WTC11 (cell line): ENCODE measurements around the gene GNGT2.

ENCODE experiments used
- CREB1 ChIP-seq: sonication (generic); formaldehyde crosslinking; IDR thresholded peaks from 2 replicates; pipeline ENCODE4 v1.8.0; 2023; ENCODE audit warnings: mild to moderate bottlenecking, missing genetic modification reagents
- CREM ChIP-seq: sonication (generic); formaldehyde crosslinking; IDR thresholded peaks from 2 replicates; pipeline ENCODE4 v1.8.1; 2022; ENCODE audit warnings: mild to moderate bottlenecking, missing genetic modification reagents, moderate library complexity
- E2F1 ChIP-seq: sonication (generic); formaldehyde crosslinking; IDR thresholded peaks from 2 replicates; pipeline ENCODE4 v1.8.0; 2022; ENCODE audit warnings: mild to moderate bottlenecking, missing genetic modification reagents
- KAT7 ChIP-seq: sonication (generic); formaldehyde crosslinking; IDR thresholded peaks from 2 replicates; pipeline ENCODE4 v1.8.1; 2023; ENCODE audit warnings: missing genetic modification reagents, mild to moderate bottlenecking, borderline replicate concordance
- MAX ChIP-seq: sonication (generic); formaldehyde crosslinking; IDR thresholded peaks from 2 replicates; pipeline ENCODE4 v1.8.0; 2022; ENCODE audit warnings: mild to moderate bottlenecking, missing genetic modification reagents
- PREB ChIP-seq: sonication (generic); formaldehyde crosslinking; IDR thresholded peaks from 2 replicates; pipeline ENCODE4 v1.8.1; 2022; ENCODE audit warnings: mild to moderate bottlenecking, missing genetic modification reagents, moderate library complexity, borderline replicate concordance
- SMAD4 ChIP-seq: sonication (generic); formaldehyde crosslinking; IDR thresholded peaks from 2 replicates; pipeline ENCODE4 v1.8.0; 2022; ENCODE audit warnings: mild to moderate bottlenecking, missing genetic modification reagents
- TEAD4 ChIP-seq: sonication (generic); formaldehyde crosslinking; IDR thresholded peaks from 2 replicates; pipeline ENCODE4 v1.8.0; 2022; ENCODE audit warnings: mild to moderate bottlenecking, missing genetic modification reagents
- TF ChIP-seq, protein P1 (sequence below): fragments of 200-600 bp; IDR thresholded peaks from 2 replicates; pipeline ENCODE4 v1.8.0; 2022; ENCODE audit warnings: antibody characterized with exemption
- TF ChIP-seq, protein P2 (sequence below): fragments of 250-450 bp; sonication (Bioruptor Pico); IDR thresholded peaks from 2 replicates; pipeline ENCODE4 v1.9.0; 2021; ENCODE audit warnings: mild to moderate bottlenecking, borderline replicate concordance

- TF ChIP-seq CREB1 (CRISPR knock-in tag) (no peak), E2F1 (CRISPR knock-in tag) (no peak), CREM (CRISPR knock-in tag) (no peak), SMAD4 (CRISPR knock-in tag) (no peak), KAT7 (no peak), PREB (CRISPR knock-in tag) (no peak), TEAD4 (CRISPR knock-in tag) (no peak), MAX (CRISPR knock-in tag) (no peak)
- TF ChIP-seq, protein P1, sequence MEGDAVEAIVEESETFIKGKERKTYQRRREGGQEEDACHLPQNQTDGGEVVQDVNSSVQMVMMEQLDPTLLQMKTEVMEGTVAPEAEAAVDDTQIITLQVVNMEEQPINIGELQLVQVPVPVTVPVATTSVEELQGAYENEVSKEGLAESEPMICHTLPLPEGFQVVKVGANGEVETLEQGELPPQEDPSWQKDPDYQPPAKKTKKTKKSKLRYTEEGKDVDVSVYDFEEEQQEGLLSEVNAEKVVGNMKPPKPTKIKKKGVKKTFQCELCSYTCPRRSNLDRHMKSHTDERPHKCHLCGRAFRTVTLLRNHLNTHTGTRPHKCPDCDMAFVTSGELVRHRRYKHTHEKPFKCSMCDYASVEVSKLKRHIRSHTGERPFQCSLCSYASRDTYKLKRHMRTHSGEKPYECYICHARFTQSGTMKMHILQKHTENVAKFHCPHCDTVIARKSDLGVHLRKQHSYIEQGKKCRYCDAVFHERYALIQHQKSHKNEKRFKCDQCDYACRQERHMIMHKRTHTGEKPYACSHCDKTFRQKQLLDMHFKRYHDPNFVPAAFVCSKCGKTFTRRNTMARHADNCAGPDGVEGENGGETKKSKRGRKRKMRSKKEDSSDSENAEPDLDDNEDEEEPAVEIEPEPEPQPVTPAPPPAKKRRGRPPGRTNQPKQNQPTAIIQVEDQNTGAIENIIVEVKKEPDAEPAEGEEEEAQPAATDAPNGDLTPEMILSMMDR: peak; percentile 70
- TF ChIP-seq, protein P2, sequence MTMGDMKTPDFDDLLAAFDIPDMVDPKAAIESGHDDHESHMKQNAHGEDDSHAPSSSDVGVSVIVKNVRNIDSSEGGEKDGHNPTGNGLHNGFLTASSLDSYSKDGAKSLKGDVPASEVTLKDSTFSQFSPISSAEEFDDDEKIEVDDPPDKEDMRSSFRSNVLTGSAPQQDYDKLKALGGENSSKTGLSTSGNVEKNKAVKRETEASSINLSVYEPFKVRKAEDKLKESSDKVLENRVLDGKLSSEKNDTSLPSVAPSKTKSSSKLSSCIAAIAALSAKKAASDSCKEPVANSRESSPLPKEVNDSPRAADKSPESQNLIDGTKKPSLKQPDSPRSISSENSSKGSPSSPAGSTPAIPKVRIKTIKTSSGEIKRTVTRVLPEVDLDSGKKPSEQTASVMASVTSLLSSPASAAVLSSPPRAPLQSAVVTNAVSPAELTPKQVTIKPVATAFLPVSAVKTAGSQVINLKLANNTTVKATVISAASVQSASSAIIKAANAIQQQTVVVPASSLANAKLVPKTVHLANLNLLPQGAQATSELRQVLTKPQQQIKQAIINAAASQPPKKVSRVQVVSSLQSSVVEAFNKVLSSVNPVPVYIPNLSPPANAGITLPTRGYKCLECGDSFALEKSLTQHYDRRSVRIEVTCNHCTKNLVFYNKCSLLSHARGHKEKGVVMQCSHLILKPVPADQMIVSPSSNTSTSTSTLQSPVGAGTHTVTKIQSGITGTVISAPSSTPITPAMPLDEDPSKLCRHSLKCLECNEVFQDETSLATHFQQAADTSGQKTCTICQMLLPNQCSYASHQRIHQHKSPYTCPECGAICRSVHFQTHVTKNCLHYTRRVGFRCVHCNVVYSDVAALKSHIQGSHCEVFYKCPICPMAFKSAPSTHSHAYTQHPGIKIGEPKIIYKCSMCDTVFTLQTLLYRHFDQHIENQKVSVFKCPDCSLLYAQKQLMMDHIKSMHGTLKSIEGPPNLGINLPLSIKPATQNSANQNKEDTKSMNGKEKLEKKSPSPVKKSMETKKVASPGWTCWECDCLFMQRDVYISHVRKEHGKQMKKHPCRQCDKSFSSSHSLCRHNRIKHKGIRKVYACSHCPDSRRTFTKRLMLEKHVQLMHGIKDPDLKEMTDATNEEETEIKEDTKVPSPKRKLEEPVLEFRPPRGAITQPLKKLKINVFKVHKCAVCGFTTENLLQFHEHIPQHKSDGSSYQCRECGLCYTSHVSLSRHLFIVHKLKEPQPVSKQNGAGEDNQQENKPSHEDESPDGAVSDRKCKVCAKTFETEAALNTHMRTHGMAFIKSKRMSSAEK (CRISPR knock-in tag): no peak
These were observed 17.3 kb upstream of the GNGT2 start for GRCh38 chr17:49227436-49228261.
